ENCODE measurements around the gene ZFP1.

DNA sequence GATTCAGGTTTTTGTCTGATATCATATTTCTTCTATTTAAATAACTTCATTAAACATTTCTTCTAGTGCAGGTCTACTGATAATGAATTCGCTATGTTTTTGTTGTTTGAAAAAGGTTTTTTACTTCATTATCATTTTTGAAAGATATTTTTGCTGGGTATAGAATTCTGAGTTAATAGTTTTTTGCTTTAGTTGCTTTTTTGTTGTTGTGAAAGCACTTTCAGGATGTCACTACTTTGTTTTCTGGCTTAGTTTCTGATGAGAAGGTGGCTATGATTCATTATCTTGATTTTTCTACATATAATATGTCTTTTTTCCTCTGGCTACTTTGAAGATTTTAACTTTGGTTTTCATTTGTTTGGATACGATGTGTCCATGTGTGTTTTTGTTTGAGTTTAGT, 3.5 kb downstream of the ZFP1 start:
- TF ChIP-seq, protein P1, sequence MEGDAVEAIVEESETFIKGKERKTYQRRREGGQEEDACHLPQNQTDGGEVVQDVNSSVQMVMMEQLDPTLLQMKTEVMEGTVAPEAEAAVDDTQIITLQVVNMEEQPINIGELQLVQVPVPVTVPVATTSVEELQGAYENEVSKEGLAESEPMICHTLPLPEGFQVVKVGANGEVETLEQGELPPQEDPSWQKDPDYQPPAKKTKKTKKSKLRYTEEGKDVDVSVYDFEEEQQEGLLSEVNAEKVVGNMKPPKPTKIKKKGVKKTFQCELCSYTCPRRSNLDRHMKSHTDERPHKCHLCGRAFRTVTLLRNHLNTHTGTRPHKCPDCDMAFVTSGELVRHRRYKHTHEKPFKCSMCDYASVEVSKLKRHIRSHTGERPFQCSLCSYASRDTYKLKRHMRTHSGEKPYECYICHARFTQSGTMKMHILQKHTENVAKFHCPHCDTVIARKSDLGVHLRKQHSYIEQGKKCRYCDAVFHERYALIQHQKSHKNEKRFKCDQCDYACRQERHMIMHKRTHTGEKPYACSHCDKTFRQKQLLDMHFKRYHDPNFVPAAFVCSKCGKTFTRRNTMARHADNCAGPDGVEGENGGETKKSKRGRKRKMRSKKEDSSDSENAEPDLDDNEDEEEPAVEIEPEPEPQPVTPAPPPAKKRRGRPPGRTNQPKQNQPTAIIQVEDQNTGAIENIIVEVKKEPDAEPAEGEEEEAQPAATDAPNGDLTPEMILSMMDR (IDR thresholded peaks at IDR 0.05) = no peak
- TF ChIP-seq EP300 (IDR thresholded peaks at IDR 0.05) (no peak), POLR2AphosphoS5 (IDR thresholded peaks at IDR 0.05) (no peak), POLR2A (IDR thresholded peaks at IDR 0.05) (no peak)
